CD4-positive, alpha-beta T cell treated with Interleukin-12 subunit alpha and Interleukin-12 subunit beta, for 1 hour (primary cell): ENCODE results near the gene ARAP3.
"Not testable (repeated sequence)": the region's sequence is repeated elsewhere in the genome, so short reads cannot be mapped to it uniquely, and the experiment has no call there.

Source experiments
- DNase-seq: peaks from one replicate; pipeline ENCODE4 v3.0.0-alpha.2; 2020

The ARAP3 gene, protein sequence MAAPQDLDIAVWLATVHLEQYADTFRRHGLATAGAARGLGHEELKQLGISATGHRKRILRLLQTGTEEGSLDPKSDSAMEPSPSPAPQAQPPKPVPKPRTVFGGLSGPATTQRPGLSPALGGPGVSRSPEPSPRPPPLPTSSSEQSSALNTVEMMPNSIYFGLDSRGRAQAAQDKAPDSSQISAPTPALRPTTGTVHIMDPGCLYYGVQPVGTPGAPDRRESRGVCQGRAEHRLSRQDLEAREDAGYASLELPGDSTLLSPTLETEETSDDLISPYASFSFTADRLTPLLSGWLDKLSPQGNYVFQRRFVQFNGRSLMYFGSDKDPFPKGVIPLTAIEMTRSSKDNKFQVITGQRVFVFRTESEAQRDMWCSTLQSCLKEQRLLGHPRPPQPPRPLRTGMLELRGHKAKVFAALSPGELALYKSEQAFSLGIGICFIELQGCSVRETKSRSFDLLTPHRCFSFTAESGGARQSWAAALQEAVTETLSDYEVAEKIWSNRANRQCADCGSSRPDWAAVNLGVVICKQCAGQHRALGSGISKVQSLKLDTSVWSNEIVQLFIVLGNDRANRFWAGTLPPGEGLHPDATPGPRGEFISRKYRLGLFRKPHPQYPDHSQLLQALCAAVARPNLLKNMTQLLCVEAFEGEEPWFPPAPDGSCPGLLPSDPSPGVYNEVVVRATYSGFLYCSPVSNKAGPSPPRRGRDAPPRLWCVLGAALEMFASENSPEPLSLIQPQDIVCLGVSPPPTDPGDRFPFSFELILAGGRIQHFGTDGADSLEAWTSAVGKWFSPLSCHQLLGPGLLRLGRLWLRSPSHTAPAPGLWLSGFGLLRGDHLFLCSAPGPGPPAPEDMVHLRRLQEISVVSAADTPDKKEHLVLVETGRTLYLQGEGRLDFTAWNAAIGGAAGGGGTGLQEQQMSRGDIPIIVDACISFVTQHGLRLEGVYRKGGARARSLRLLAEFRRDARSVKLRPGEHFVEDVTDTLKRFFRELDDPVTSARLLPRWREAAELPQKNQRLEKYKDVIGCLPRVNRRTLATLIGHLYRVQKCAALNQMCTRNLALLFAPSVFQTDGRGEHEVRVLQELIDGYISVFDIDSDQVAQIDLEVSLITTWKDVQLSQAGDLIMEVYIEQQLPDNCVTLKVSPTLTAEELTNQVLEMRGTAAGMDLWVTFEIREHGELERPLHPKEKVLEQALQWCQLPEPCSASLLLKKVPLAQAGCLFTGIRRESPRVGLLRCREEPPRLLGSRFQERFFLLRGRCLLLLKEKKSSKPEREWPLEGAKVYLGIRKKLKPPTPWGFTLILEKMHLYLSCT (N-terminal part only)

GRCh38 chr5:141681695-141682641 lies at the start of gene ARAP3:
Gene ARAP3 (minus strand): TSS chr5:141682230. CDS start chr5:141680486, 1,744 bp downstream.
- peak; percentile 43 for DNase-seq

DNA sequence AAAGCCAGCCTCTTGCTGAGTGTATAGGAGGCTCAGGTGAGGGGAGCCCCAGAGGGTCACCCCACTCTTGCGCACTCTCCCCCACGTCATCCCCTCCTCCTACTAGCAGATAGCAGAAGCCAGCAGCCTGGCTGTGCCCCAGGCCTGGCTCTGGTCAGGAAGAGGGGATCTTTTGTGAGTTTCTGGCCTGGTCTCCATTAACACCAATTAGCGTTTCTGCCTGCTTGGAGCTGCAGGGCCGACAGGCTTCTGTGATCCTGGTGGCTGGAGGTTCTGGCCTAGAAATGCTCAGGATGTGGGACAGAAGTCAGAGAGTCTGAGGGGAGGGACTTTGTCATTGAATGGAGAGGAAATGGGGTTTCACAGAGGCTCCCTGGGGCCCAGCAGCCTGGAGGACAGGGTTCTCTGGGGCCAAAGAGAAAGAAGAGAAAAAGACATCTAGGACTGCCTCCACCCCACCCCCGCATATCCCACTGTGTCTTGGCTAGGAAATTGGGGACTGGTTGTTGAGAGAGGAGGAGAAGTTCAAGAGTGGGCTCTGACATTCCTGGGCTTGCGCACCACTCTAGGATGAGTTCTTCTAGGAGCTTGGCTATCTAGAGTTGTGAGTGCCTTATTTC lies 47.5 kb upstream of the ARAP3 start:
- DNase-seq = no peak

DNA sequence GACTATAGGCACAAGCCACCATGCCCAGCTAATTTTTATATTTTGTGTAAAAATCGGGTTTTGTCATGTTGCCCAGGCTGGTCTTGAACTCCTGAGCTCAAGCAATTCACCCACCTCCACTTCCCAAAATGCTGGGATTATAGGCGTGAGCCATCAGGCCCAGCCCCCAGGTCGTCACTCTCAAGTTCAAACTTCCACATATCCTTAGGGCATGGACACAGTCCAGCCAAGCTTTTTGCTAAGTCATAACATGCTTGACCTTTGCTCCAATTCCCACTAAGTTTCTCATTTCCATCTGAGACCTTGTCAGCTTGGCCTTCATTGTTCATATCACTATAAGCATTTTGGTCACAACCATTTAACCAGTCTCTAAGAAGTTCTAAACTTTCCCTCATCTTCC lies 43.9 kb upstream of the ARAP3 start:
- no peak for DNase-seq

DNA sequence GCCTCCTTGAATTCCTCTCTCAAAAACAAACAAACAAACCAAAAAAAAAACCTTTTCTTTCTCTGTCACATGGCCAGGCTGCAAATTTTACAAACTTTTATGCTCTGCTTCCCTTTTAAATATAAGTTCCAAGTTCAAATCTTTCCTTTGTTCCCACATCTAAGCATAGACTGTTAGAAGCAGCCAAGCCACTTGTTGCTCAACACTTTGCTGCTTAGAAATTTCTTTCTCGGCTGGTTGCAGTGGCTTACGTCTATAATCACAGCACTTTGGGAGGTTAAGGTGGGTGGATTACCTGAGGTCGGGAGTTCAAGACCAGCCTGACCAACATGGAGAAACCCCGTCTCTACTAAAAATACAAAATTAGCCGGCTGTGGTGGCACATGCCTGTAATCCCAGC lies 43.1 kb upstream of the ARAP3 start:
- DNase-seq = not testable (repeated sequence)

DNA sequence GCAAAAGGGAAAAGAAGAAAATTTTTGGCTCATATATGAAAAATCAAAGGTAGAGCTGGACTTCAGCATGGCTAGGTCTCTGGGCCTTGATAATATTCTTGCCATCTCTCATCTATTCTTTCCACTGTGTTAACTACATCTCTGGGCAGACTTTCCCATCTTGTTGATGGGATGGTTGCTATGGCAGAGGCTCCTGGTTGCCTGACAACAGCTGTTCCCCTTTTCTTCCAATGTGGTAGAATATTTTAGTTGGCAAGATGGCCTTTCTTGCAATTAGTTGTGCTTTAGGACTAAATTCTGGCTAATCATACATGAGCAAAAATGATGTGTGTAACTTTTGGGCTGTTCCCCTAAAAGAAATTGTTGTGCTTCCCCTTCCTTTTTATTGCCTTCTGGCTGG lies 40.2 kb upstream of the ARAP3 start:
- no peak for DNase-seq

DNA sequence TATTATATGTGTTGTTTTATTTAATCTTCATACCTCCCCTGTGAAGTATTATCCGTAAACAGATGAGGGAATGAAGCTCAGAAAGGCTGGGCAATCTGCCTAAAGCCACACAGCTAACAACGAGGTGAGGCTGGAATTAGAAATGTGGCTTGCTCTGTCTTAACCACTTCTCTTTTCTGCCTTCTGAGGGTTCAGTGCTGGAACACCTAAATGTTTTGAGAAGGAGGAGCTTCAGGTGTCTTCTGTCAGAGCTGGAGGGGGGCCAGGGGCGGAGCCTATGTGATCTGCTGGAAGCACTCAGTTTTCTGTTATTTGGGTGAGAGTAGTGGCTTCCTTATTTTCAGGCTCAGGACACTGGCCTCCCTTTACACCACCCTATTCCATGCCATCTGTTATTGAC lies 35.0 kb upstream of the ARAP3 start:
- no peak for DNase-seq

DNA sequence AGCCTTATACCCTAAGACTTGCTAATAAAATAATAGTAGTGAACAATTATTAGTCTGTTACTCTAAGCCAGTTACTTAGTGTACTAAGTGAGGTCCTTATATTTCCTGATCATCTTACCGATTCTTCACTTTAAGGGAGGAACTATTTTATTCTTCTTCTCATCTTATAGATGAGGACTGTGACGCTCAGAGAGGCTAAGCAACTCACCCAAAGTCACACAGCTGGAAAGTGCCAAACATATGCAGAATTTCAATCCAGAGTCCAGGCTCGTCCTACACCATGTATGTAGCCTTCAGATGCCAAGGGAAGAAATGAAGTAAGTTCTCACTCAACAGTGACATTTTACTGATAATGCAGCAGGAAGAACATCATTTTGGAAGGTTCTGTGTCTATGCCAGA lies 34.4 kb upstream of the ARAP3 start:
- no peak for DNase-seq

- DNase-seq = no peak
Observed at GRCh38 chr5:141716009-141716408, 34.0 kb upstream of the ARAP3 start.

GRCh38 chr5:141715346-141715905 lies 33.4 kb upstream of the ARAP3 start:
- DNase-seq = no peak

DNA sequence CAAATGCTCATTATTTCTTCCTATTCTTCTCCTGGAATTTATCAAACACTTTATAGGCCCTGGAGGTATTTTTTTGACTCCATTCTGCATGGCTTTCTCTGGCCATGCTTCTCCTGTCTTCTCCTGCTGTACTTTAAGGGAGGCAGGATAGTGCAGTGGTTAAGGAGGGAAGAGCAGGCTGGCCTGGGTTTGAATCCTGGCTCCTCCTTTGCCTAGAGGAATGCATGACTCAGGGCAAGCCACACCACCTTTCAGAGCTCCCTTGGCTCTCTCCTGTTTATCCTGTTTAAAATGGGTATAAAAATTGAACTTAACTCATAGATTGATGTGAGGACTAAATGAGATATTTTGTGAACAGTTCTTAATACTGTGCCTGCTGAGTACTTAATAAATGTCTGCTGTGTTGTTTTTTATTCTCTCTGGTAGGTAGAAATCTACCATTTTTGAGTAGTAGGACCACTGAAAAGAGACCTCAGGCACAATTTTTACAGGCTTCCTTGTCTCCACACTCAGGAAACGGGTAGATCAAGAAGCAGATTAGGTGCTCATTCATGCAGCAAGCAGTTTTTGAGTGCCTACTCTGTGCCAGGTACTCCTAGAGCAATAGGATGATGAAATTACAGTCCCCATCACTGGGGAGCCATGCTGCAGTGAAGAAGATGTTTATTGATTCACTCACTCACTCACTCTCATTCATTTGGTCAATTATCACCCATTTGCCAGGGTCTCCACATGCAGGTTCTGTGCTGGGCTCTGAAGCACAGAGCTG lies 32.7 kb upstream of the ARAP3 start:
- no peak for DNase-seq

- DNase-seq = no peak
Observed at GRCh38 chr5:141713616-141714309, 31.7 kb upstream of the ARAP3 start.

DNA sequence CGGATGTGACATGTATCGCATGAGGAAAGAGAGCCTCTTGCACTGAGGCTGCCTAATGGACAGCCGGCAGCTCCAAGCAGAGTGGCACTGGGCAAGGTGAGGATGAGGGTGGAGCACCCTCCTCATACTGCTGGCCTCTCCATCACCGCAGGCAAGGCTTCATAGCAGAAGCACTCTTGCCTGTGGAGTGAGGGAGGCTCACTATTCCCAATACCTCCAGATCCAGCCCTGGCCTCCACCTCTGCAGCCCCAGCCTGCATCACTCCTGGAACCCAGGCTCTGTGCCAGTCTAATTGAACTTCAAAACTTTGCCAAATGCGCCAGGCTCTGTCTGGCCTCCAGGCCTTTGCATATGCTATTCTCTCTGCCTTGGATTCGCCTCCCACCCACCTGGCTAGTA lies 29.7 kb upstream of the ARAP3 start:
- DNase-seq = no peak

DNA sequence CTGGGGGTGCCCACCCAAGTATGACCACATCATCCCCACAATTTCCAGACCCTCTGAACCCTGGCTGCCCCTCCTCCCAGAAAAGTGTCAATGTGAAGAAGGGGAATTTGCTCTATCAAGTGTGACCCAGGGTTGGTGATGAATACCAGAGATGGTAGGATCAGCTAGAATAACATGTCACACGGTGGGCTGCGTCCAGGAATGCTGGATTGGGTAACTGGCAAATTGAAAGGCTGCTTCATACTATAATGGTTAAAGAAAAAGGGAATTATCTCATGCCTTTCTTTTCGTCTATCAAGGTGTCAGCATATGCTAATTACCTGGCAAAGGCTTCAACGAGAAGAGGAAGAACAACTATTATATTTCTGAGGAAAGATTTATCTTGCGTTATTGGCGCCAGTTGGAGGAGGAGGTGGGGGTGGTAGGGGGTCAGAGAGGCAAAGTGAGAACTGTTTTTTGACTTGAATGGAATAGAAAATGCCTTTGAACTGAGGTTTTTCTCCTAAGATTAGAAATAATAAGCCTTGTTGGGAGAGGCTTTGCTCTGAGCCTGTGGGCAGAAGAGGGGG lies 27.8 kb upstream of the ARAP3 start:
- no peak for DNase-seq

GRCh38 chr5:141708016-141708415 lies 26.0 kb upstream of the ARAP3 start:
- no peak for DNase-seq

GRCh38 chr5:141707510-141707909 lies 25.5 kb upstream of the ARAP3 start:
- DNase-seq = no peak

GRCh38 chr5:141706121-141706520 lies 24.1 kb upstream of the ARAP3 start:
- no peak for DNase-seq

DNA sequence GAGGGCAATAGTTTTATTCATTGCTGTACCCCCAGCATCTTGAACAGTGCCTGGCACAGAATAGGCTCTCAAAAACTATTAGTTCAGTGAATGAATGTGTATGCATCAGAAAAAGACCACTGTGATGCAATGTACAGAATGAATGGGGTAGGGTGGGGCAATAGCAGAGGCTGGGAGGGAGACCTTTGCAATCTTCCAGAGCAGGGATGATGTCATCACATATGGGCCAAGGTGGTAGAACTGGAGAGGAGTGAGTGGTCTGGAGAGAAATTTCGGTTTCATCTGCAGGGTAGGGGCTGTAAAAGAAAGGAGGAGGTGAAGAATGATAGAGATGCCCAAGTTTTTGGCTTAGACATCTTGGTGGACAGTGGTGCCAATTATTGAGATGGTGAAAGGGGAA lies 23.4 kb upstream of the ARAP3 start:
- no peak for DNase-seq

- no peak for DNase-seq
Observed at GRCh38 chr5:141704782-141705297, 22.8 kb upstream of the ARAP3 start.

- no peak for DNase-seq
Observed at GRCh38 chr5:141703133-141703561, 21.1 kb upstream of the ARAP3 start.
